Fibroblast of lung (primary cell): ENCODE data around the gene FASTKD1. TPM values are rescaled to one million over a fixed set of nuclear protein-coding genes. Genes with fewer than 3 reads are reported as not detected.
"Not testable (repeated sequence)": the region's sequence is repeated elsewhere in the genome, so short reads cannot be mapped to it uniquely, and the experiment has no call there.

Experiments
- DNase-seq, 2 donors: peaks; one replicate each; pipeline versions ENCODE4 v3.0.0 to v3.0.0-alpha.2; 2010; ENCODE audit warnings: low read depth in 2 of 2
- H2AFZ ChIP-seq: 2 replicates; pipeline ENCODE4 v1.5.1; 2012; ENCODE audit warnings: low read length, control low read depth, inconsistent platforms
- H3K27ac ChIP-seq: 2 replicates; pipeline ENCODE4 v1.5.1; 2011; ENCODE audit warnings: low read length, control low read depth; ENCODE audit not compliant: insufficient read depth
- H3K27me3 ChIP-seq: 2 replicates; pipeline ENCODE4 v1.5.1; 2011; ENCODE audit warnings: mild to moderate bottlenecking, low read length; ENCODE audit not compliant: control insufficient read depth, insufficient read depth
- H3K36me3 ChIP-seq: 2 replicates; pipeline ENCODE4 v1.5.1; 2011; ENCODE audit warnings: low read length; ENCODE audit not compliant: control insufficient read depth, insufficient read depth
- H3K4me1 ChIP-seq: 2 replicates; pipeline ENCODE4 v1.5.1; 2011; ENCODE audit warnings: low read length; ENCODE audit not compliant: control insufficient read depth, insufficient read depth; ENCODE audit errors: extremely low read depth
- H3K4me2 ChIP-seq: 2 replicates; pipeline ENCODE4 v1.5.1; 2011; ENCODE audit warnings: low read length, control low read depth; ENCODE audit not compliant: insufficient read depth; ENCODE audit errors: extremely low read depth
- H3K4me3 ChIP-seq, 4 experiments: fragments of 200-600 bp in 1 of 4; sonication (generic) in 1 of 4; replicated peaks in 1 of 4; 2 replicates each; pipeline ENCODE4 v1.5.1; 2011 to 2016; ENCODE audit warnings: low read length in 4 of 4, low read depth in 3 of 4, mild to moderate bottlenecking in 3 of 4, control low read depth in 2 of 4, inconsistent platforms in 1 of 4, mixed read lengths in 1 of 4; ENCODE audit not compliant: insufficient read depth in 1 of 4; ENCODE audit errors: control extremely low read depth in 1 of 4
- H3K79me2 ChIP-seq: 2 replicates; pipeline ENCODE4 v1.5.1; 2012; ENCODE audit warnings: mild to moderate bottlenecking, low read length, inconsistent platforms; ENCODE audit not compliant: control insufficient read depth, insufficient read depth
- H3K9ac ChIP-seq: 2 replicates; pipeline ENCODE4 v1.5.1; 2011; ENCODE audit warnings: mild to moderate bottlenecking, low read length, control low read depth; ENCODE audit not compliant: insufficient read depth
- H3K9me3 ChIP-seq: 2 replicates; pipeline ENCODE4 v1.5.1; 2012; ENCODE audit warnings: low read depth, low read length; ENCODE audit not compliant: control insufficient read depth, insufficient read depth
- H4K20me1 ChIP-seq: 2 replicates; pipeline ENCODE4 v1.5.1; 2011; ENCODE audit warnings: low read length; ENCODE audit not compliant: control insufficient read depth, insufficient read depth; ENCODE audit errors: extremely low read depth
- CTCF ChIP-seq, 2 donors: IDR thresholded peaks in 1 of 2; conservative IDR thresholded peaks in 1 of 2; 1 replicate in 1 of 2; 2 replicates in 1 of 2; pipeline ENCODE4 v1.5.1; 2011 to 2012; ENCODE audit warnings: low read length in 2 of 2, control low read depth in 1 of 2, inconsistent platforms in 1 of 2, low read depth in 1 of 2, mild to moderate bottlenecking in 1 of 2
- EZH2 ChIP-seq: IDR thresholded peaks from 2 replicates; pipeline ENCODE4 v1.5.1; 2012; ENCODE audit warnings: low read length, control low read depth, mild to moderate bottlenecking; ENCODE audit errors: missing control alignments
- polyA plus RNA-seq, 2 donors: library from polyadenylated mRNA; depleted of rRNA in 1 of 2; stranded (reverse) in 1 of 2; unstranded in 1 of 2; fragments of >200 nt; gene quantifications; 2 replicates each; pipeline ENCODE4 v1.2.1, GENCODE V29; 2011 to 2012; ENCODE audit warnings: missing spikeins in 1 of 2
- total RNA-seq: library from RNA; depleted of rRNA; stranded (reverse); fragments of >200 nt; gene quantifications from 2 replicates; pipeline ENCODE4 v1.2.1, GENCODE V29; 2014

Gene FASTKD1
- total and polyA plus RNA-seq, 2 donors (not counting 1 experiment from before 2014, with no cell fraction given) = 11.8 to 19.3 TPM

GRCh38 chr2:169583518-169583917, 9.9 kb upstream of the FASTKD1 start:
- H2AFZ ChIP-seq = no peak overlapping the region
- no peaks in the 10 kb centered on the region for H3K36me3 ChIP-seq

GRCh38 chr2:169582552-169583266, 9.0 kb upstream of the FASTKD1 start:
- not testable (repeated sequence) for H3K4me1 ChIP-seq, H3K9me3 ChIP-seq, DNase-seq, H3K4me2 ChIP-seq, H3K27ac ChIP-seq, H3K36me3 ChIP-seq, H4K20me1 ChIP-seq, H3K4me3 ChIP-seq, H2AFZ ChIP-seq, H3K9ac ChIP-seq, H3K27me3 ChIP-seq
- H3K79me2 ChIP-seq = peaks cover 29% of the 10 kb centered on the region

More at GRCh38 chr2:169583518-169583917, 9.9 kb upstream of the FASTKD1 start:
- no peak for TF ChIP-seq EZH2
- no peak for TF ChIP-seq CTCF (conservative IDR thresholded peaks at IDR 0.05 in 1 of 2, IDR thresholded peaks at IDR 0.05 in 1 of 2; ENCODE audit: low read depth in 1 of 2, low read length in 2 of 2)
- H3K79me2 ChIP-seq = peaks cover 38% of the 10 kb centered on the region
- no peaks in the 10 kb centered on the region for H3K4me1 ChIP-seq
- no peaks in the 10 kb centered on the region for H4K20me1 ChIP-seq
- H3K9ac ChIP-seq = no peak overlapping the region
- H3K9me3 ChIP-seq = no peaks in the 10 kb centered on the region
- no peak overlapping the region for H3K4me3 ChIP-seq
- no peaks in the 10 kb centered on the region for H3K27me3 ChIP-seq
- H3K4me2 ChIP-seq = no peak overlapping the region
- no peak for DNase-seq
- no peak overlapping the region for H3K27ac ChIP-seq

- Histone ChIP-seq H3K9me3 (no peaks in the 10 kb centered on the region), H3K4me2 (no peak overlapping the region), H3K36me3 (no peaks in the 10 kb centered on the region), H3K27ac (no peak overlapping the region), H3K4me3 (no peak overlapping the region), H3K79me2 (no peaks in the 10 kb centered on the region), H3K4me1 (no peaks in the 10 kb centered on the region), H3K9ac (no peak overlapping the region), H3K27me3 (no peaks in the 10 kb centered on the region), H2AFZ (no peak overlapping the region), H4K20me1 (no peaks in the 10 kb centered on the region)
- no peak for DNase-seq
- no peak for TF ChIP-seq EZH2
These were observed 5.4 kb upstream of the FASTKD1 start for GRCh38 chr2:169579044-169579443.

GRCh38 chr2:169575264-169575663, 1.6 kb upstream of the FASTKD1 start:
- not testable (repeated sequence) for H3K36me3 ChIP-seq, H2AFZ ChIP-seq, H3K9ac ChIP-seq, H3K4me3 ChIP-seq, H4K20me1 ChIP-seq, H3K9me3 ChIP-seq, H3K27ac ChIP-seq, H3K27me3 ChIP-seq, DNase-seq, H3K4me2 ChIP-seq, H3K4me1 ChIP-seq
- H3K79me2 ChIP-seq = peaks cover 16% of the 10 kb centered on the region

- not testable (repeated sequence) for H3K27me3 ChIP-seq, H3K9ac ChIP-seq, H3K36me3 ChIP-seq, H4K20me1 ChIP-seq, DNase-seq, H2AFZ ChIP-seq, H3K4me3 ChIP-seq, H3K27ac ChIP-seq, H3K9me3 ChIP-seq, H3K4me1 ChIP-seq, H3K4me2 ChIP-seq
- peaks cover 16% of the 10 kb centered on the region for H3K79me2 ChIP-seq
These were observed 874 bp upstream of the FASTKD1 start for GRCh38 chr2:169574539-169574938.
